Heart left ventricle (tissue), 13 donors: Measurements from ENCODE around the gene EXOC1L.

Experiments
- CTCF ChIP-seq, 12 donors: fragments of 200-600 bp; sonication (generic) in 4 of 12; IDR thresholded peaks; one replicate each; pipeline versions ENCODE4 v1.5.0 to v1.8.0; 2018 to 2022; ENCODE audit warnings: antibody characterized with exemption in 12 of 12, mild to moderate bottlenecking in 5 of 12
- POLR2A ChIP-seq, 2 donors: fragments of 450-650 bp; IDR thresholded peaks; one replicate each; pipeline ENCODE4 v1.6.1; 2017; ENCODE audit warnings: antibody characterized with exemption in 2 of 2, mild to moderate bottlenecking in 2 of 2, moderate library complexity in 2 of 2
- donor health status: ischemic (EF 13 %, LVEDD 7.1; RV severe dilation, severe dysfunction).
- donor health status: DM: no; HTN: yes; CAD: no.
- donor health status: DM: no; HTN: no; CAD: no.
- donor health status: ischemic (EF 25% LVEDD 6.9; RV normal size, moderate dysfunction).
- donor health status: ischemic (EF 25% LVEDD 5.7; RV mildly dilated, moderate dysfunction).
- donor health status: ischemic (EF 35%, LVEDD 5.7; RV mildly dilated, moderate dysfunction).
- donor health status: nonischemic (EF 11% LVEDD 7.7; RV severe dilation, severe dysfunction).
- donor health status: DM: yes; HTN: yes; CAD: no.
- donor health status: PGD.
- donor health status: ischemic (EF 29% LVEDD 5.4; RV normal size, mild dysfunction).
- donor health status: nonischemic (EF 23%, LVEDD 6.1; RV moderate dilation, normal function).

GRCh38 chr4:55819634-55820033 lies at the start of gene EXOC1L:
- TF ChIP-seq CTCF (IDR thresholded peaks at IDR 0.05): no peak
- TF ChIP-seq POLR2A (IDR thresholded peaks at IDR 0.05): no peak
